CD4-positive, CD25-positive, alpha-beta regulatory T cell (primary cell): Measurements from ENCODE around the gene TIMM22. TPM values are rescaled to one million over a fixed set of nuclear protein-coding genes. Genes with fewer than 3 reads are reported as not detected.
"Not testable (repeated sequence)": the region's sequence is repeated elsewhere in the genome, so short reads cannot be mapped to it uniquely, and the experiment has no call there.

Source experiments
- ATAC-seq, 2 donors: fragments of 150-1000 bp; cut with Tn5 transposase; one replicate each; pipeline ENCODE4 v1.10.0; 2021; ENCODE audit warnings: low read depth in 2 of 2, moderate number of reproducible peaks in 2 of 2, moderate library complexity in 1 of 2
- DNase-seq, 3 donors: peaks; one replicate each; pipeline versions ENCODE4 v3.0.0 to v3.0.0-alpha.2; 2012 to 2022; ENCODE audit warnings: mixed read lengths in 1 of 3
- H3K27ac ChIP-seq: one replicate; pipeline ENCODE4 v1.7.0; 2013; ENCODE audit warnings: mild to moderate bottlenecking, low read length; ENCODE audit not compliant: insufficient read depth, poor library complexity, severe bottlenecking
- H3K27me3 ChIP-seq: one replicate; pipeline ENCODE4 v1.7.0; 2013; ENCODE audit warnings: low read length; ENCODE audit not compliant: control insufficient read depth, insufficient read depth
- H3K36me3 ChIP-seq: one replicate; pipeline ENCODE4 v1.7.0; 2013; ENCODE audit warnings: mild to moderate bottlenecking, low read length, moderate library complexity; ENCODE audit not compliant: control insufficient read depth, insufficient read depth
- H3K4me1 ChIP-seq: 2 replicates; pipeline ENCODE4 v1.7.0; 2013; ENCODE audit warnings: mild to moderate bottlenecking, low read length; ENCODE audit not compliant: insufficient read depth, control insufficient read depth, poor library complexity, severe bottlenecking
- H3K4me3 ChIP-seq: one replicate; pipeline ENCODE4 v1.7.0; 2013; ENCODE audit warnings: low read depth, mild to moderate bottlenecking, low read length, moderate library complexity
- H3K9me3 ChIP-seq, 2 experiments: 1 replicate in 1 of 2; 2 replicates in 1 of 2; pipeline ENCODE4 v1.7.0; 2013; ENCODE audit warnings: low read length in 2 of 2, mild to moderate bottlenecking in 1 of 2, moderate library complexity in 1 of 2; ENCODE audit not compliant: control insufficient read depth in 2 of 2
- H3K27ac Mint-ChIP-seq, 3 donors: one replicate each; pipeline ENCODE4 v1.8.0; 2020 to 2022; ENCODE audit warnings: mild to moderate bottlenecking in 3 of 3, mixed read lengths in 3 of 3, moderate library complexity in 2 of 3
- H3K27me3 Mint-ChIP-seq: one replicate; pipeline ENCODE4 v1.8.0; 2022; ENCODE audit warnings: mild to moderate bottlenecking, mixed read lengths
- H3K36me3 Mint-ChIP-seq: one replicate; pipeline ENCODE4 v1.8.0; 2020; ENCODE audit warnings: mixed read lengths
- H3K4me1 Mint-ChIP-seq, 4 donors: one replicate each; pipeline ENCODE4 v1.8.0; 2020 to 2022; ENCODE audit warnings: mixed read lengths in 4 of 4, mild to moderate bottlenecking in 1 of 4
- H3K4me3 Mint-ChIP-seq, 4 donors: one replicate each; pipeline ENCODE4 v1.8.0; 2020 to 2022; ENCODE audit warnings: mild to moderate bottlenecking in 4 of 4, mixed read lengths in 4 of 4, moderate library complexity in 3 of 4
- H3K9me3 Mint-ChIP-seq, 7 donors: one replicate each; pipeline ENCODE4 v1.8.0; 2020 to 2022; ENCODE audit warnings: mixed read lengths in 7 of 7, mild to moderate bottlenecking in 3 of 7, moderate library complexity in 2 of 7
- polyA plus RNA-seq, 4 donors: library from polyadenylated mRNA; unstranded; fragments of 300-500 nt; fragmentation: Illumina TruSeq; gene quantifications; one replicate each; pipeline ENCODE4 v1.2.3, GENCODE V29; 2021
- total RNA-seq: library from RNA; stranded (reverse); gene quantifications from one replicate; pipeline ENCODE4 v1.2.3, GENCODE V29; 2022

Gene TIMM22
- total and polyA plus RNA-seq, 5 donors from 2014 or later, result 9.2 to 28.4 (median 24.4) TPM

DNA sequence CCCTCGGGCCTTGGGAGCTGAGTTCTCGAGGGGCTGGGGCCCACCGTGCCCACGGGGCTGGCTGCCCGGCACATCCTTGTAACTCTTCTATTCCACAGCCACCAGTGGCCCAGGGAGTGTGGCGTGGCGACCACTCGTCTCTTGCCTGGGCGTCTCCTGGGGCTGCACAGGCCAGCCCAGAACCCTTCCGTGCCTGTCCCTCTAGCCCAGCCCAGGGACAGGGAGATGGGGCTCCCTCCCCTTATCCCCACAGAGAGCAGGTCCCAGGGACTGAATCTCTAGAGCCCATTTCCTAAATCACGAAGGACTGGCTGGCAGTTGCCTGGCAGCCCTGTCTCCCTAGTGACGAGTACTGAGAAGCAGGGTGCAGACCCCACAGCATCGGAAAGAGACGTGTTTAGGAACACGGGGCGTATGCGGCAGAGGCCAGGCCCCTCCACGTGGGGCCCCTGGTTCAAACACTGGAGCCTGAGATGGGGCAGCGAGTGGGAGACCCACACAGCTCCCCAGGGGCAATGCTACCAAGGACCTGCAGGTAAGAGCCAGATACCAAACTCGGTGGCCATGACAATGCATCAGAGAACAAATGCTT lies 51.0 kb downstream of the TIMM22 start:
- DNase-seq (no peak), ATAC-seq (no peak)
- H3K27me3 ChIP-seq, result no peaks in the 10 kb centered on the region
- Mint-ChIP-seq H3K27me3 (no peaks in the 10 kb centered on the region), H3K36me3 (peaks cover 6% of the 10 kb centered on the region), H3K27ac (no peak overlapping the region), H3K9me3 (no peaks in the 10 kb centered on the region), H3K4me3 (no peak overlapping the region), H3K4me1 (peaks cover 0 to 6% (median 5%) of the 10 kb centered on the region in 4 donors)
- H3K36me3 ChIP-seq, result peaks cover 20% of the 10 kb centered on the region
- no peaks in the 10 kb centered on the region for H3K9me3 ChIP-seq
- no peak overlapping the region for H3K27ac ChIP-seq
- no peak overlapping the region for H3K4me3 ChIP-seq
- H3K4me1 ChIP-seq, result no peaks in the 10 kb centered on the region

DNA sequence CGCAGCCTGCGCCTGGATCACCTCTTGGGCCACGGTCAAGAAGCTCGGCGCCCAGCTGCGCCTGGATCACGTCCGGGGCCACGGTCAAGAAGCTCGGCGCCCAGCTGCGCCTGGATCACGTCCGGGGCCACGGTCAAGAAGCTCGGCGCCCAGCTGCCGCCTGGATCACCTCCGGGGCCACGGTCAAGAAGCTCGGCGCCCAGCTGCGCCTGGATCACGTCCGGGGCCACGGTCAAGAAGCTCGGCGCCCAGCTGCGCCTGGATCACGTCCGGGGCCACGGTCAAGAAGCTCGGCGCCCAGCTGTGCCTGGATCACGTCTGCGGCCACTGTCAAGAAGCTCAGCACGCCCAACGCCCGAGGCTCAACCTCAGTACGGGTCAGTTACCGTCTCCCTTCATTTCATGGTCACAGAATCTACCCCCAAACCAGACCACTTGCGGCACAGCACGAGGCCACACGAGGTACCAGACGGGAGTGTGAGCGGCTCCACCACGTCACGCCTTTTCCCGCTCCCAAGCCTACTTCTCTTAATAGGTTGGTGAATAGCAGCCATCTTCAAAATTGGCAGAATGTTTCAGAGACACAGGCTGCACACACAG lies 51.7 kb downstream of the TIMM22 start:
- H3K27me3 Mint-ChIP-seq, H3K9me3 Mint-ChIP-seq, H3K4me3 Mint-ChIP-seq, H3K27ac Mint-ChIP-seq, H3K4me1 ChIP-seq, H3K36me3 Mint-ChIP-seq, H3K27me3 ChIP-seq, H3K9me3 ChIP-seq, ATAC-seq, H3K27ac ChIP-seq, H3K4me3 ChIP-seq, H3K4me1 Mint-ChIP-seq, DNase-seq: not testable (repeated sequence)
- peaks cover 20% of the 10 kb centered on the region for H3K36me3 ChIP-seq

DNA sequence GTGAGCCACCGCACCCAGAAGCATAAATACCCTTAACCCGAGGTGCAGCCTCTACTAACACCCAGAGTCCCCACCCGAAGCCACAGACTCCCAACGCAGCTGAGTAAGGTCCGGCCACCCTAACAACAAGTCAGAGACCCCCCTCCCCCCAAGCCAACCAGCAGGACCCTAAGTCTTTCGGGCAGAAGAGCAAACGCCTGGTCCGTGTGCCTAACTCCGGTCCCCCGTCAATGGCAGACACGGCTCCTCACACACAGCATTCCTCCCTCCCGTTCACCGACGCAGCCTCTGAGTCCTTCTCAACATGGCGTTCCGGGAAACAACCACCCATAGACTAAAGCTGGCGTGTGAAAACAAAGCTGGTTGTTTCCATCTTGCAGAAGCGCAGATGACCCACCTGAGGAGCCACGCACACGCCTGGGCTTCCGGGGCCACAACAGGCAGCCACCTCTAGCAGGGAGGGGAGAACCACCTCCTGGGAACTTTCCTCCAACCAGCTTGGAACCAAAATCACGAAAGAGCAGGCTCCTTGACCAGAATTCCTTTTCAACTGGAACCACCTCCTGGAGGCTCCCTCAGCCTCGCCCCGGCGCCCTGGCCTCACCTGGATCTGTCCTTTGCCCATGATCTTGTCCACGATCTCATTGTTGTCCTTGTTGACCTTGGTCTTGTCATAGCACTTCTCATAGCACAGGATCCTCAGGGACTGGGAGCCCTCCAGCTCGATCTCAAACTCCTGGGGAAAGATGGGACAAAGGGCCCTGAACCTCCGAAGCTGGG lies 52.7 kb downstream of the TIMM22 start:
- Mint-ChIP-seq H3K4me1 (peaks cover 0 to 5% (median 5%) of the 10 kb centered on the region in 4 donors), H3K36me3 (peaks cover 5% of the 10 kb centered on the region), H3K4me3 (no peak overlapping the region), H3K27ac (peak overlapping the region in 1 of 3 donors; percentile 9), H3K27me3 (no peaks in the 10 kb centered on the region), H3K9me3 (no peaks in the 10 kb centered on the region)
- ATAC-seq, result no peak
- Histone ChIP-seq H3K4me1 (no peaks in the 10 kb centered on the region), H3K9me3 (no peaks in the 10 kb centered on the region), H3K4me3 (no peak overlapping the region), H3K27ac (no peak overlapping the region), H3K27me3 (no peaks in the 10 kb centered on the region), H3K36me3 (peaks cover 24% of the 10 kb centered on the region)
- no peak for DNase-seq

- no peak for DNase-seq
- no peaks in the 10 kb centered on the region for H3K4me1 ChIP-seq
- Mint-ChIP-seq H3K9me3 (no peaks in the 10 kb centered on the region), H3K4me3 (no peak overlapping the region), H3K27ac (no peak overlapping the region), H3K36me3 (no peaks in the 10 kb centered on the region), H3K4me1 (peaks cover 0 to 4% (median 0%) of the 10 kb centered on the region in 4 donors), H3K27me3 (no peaks in the 10 kb centered on the region)
- no peak overlapping the region for H3K4me3 ChIP-seq
- H3K27ac ChIP-seq, result no peak overlapping the region
- H3K36me3 ChIP-seq, result peaks cover 27% of the 10 kb centered on the region
- no peak for ATAC-seq
- H3K27me3 ChIP-seq, result no peaks in the 10 kb centered on the region
- H3K9me3 ChIP-seq, result no peaks in the 10 kb centered on the region
Observed at GRCh38 chr17:1050246-1050995, 53.5 kb downstream of the TIMM22 start.

- H3K9me3 ChIP-seq, result no peaks in the 10 kb centered on the region
- no peaks in the 10 kb centered on the region for H3K27me3 ChIP-seq
- ATAC-seq, result no peak
- Mint-ChIP-seq H3K9me3 (no peaks in the 10 kb centered on the region), H3K4me3 (no peak overlapping the region), H3K27me3 (no peaks in the 10 kb centered on the region), H3K36me3 (peaks cover under 1% of the 10 kb centered on the region), H3K27ac (no peak overlapping the region), H3K4me1 (peaks cover 0 to 4% (median under 1%) of the 10 kb centered on the region in 4 donors)
- H3K36me3 ChIP-seq, result peaks cover 28% of the 10 kb centered on the region
- DNase-seq, result no peak
- H3K27ac ChIP-seq, result no peak overlapping the region
- no peaks in the 10 kb centered on the region for H3K4me1 ChIP-seq
- no peak overlapping the region for H3K4me3 ChIP-seq
Observed at GRCh38 chr17:1050996-1051925, 54.3 kb downstream of the TIMM22 start.

Other genes with a start within 250 kb of the TIMM22 start
- 9.2 TPM for gene GEMIN4, start 244.9 kb upstream of the TIMM22 start, total RNA-seq
- 10 to 100 TPM; 15.7 to 34.7 (median 21.6) TPM for gene GEMIN4, start 244.9 kb upstream of the TIMM22 start, polyA plus RNA-seq
- gene GLOD4, start 214.8 kb upstream of the TIMM22 start, total RNA-seq, result 65.0 TPM
- gene GLOD4, start 214.8 kb upstream of the TIMM22 start, polyA plus RNA-seq, result 100 to 1,000 TPM; 103 to 115 (median 110) TPM
- gene MRM3, start 214.8 kb upstream of the TIMM22 start, total RNA-seq, result 36.2 TPM
- 10 to 100 TPM; 23.2 to 33.1 (median 29.4) TPM for gene MRM3, start 214.8 kb upstream of the TIMM22 start, polyA plus RNA-seq
- gene NXN, start 17.4 kb upstream of the TIMM22 start, total RNA-seq, result 0.49 TPM
- under 1 TPM; 0.44 to 0.89 (median 0.73) TPM for gene NXN, start 17.4 kb upstream of the TIMM22 start, polyA plus RNA-seq
- 116 TPM for gene ABR, start 182.9 kb downstream of the TIMM22 start, total RNA-seq
- gene ABR, start 182.9 kb downstream of the TIMM22 start, polyA plus RNA-seq, result 10 to 100 TPM; 13.2 to 21.2 (median 17.4) TPM